Neutrophil (primary cell): ENCODE results near the gene ADGRF4.

Experiments used
- H3K27ac ChIP-seq: fragments of 200-600 bp; sonication (generic); 2 replicates; pipeline ENCODE4 v1.5.1; 2016; ENCODE audit warnings: mild to moderate bottlenecking, moderate library complexity
- H3K27me3 ChIP-seq: fragments of 200-600 bp; sonication (generic); 2 replicates; pipeline ENCODE4 v1.6.0; 2016; ENCODE audit warnings: mild to moderate bottlenecking
- H3K36me3 ChIP-seq: fragments of 200-600 bp; sonication (generic); 2 replicates; pipeline ENCODE4 v1.5.1; 2017
- H3K4me1 ChIP-seq, 2 experiments: fragments of 200-600 bp in 1 of 2; sonication (generic) in 1 of 2; 1 replicate in 1 of 2; 2 replicates in 1 of 2; pipeline versions ENCODE4 v1.5.1 to v1.6.1; 2013 to 2016; ENCODE audit warnings: low read depth in 1 of 2, low read length in 1 of 2, mild to moderate bottlenecking in 1 of 2, moderate library complexity in 1 of 2; ENCODE audit not compliant: control insufficient read depth in 1 of 2, insufficient read depth in 1 of 2
- H3K4me3 ChIP-seq, 2 experiments: fragments of 200-600 bp in 1 of 2; sonication (generic) in 1 of 2; 1 replicate in 1 of 2; 2 replicates in 1 of 2; pipeline ENCODE4 v1.5.1; 2013 to 2016; ENCODE audit warnings: low read depth in 1 of 2, low read length in 1 of 2, mild to moderate bottlenecking in 1 of 2, moderate library complexity in 1 of 2
- H3K9me3 ChIP-seq: fragments of 200-600 bp; sonication (generic); 2 replicates; pipeline ENCODE4 v1.5.1; 2016
- TF ChIP-seq, protein P1 (sequence below): fragments of 200-600 bp; sonication (generic); IDR thresholded peaks from 2 replicates; pipeline ENCODE4 v1.5.1; 2016; ENCODE audit warnings: antibody characterized with exemption

ADGRF4 gene

DNA sequence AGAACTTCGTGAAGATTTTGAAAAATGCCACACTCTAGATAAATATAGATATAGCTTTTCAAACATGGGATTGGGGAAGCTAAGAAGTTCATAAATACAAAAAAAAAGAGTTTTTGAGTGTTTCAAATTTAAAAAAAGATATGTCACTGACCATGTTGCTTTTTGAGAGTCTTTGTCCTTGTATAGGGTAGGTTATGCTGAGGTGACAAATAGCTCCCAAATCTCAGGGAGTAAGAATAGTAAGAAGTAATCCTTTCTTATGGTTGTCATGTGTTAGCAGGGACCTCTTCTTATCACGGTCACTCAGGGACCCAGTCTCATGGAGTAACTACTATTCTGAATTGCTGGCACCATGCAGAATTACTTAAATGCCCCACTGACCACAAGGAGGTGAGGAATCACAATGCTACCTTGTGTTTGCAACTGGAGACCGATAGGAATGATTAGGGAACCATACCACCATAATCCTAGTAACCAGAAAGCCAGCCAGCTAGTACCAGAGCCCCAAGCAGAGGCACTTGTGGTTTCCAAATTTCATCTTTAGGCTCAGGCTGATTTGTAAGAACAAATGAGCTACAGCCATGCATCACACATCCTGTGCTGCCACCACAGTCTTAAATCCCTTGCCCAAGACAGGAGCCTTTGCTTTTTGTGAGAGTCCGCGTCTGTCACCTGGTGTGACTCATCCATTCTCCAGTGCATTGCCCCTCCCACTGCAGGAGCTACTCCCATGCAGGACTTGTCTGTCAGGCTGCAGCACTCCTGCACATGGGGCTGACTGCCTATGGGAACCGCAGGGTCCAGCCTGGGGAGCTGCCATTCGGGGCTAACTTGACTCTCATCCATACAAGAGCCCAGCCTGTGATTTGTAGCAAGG is 42.4 kb upstream of the ADGRF4 start:
- Histone ChIP-seq H3K4me1 (no peaks in the 10 kb centered on the region), H3K27ac (no peak overlapping the region), H3K36me3 (no peaks in the 10 kb centered on the region), H3K9me3 (no peaks in the 10 kb centered on the region), H3K4me3 (no peak overlapping the region), H3K27me3 (no peaks in the 10 kb centered on the region)
- TF ChIP-seq, protein P1, sequence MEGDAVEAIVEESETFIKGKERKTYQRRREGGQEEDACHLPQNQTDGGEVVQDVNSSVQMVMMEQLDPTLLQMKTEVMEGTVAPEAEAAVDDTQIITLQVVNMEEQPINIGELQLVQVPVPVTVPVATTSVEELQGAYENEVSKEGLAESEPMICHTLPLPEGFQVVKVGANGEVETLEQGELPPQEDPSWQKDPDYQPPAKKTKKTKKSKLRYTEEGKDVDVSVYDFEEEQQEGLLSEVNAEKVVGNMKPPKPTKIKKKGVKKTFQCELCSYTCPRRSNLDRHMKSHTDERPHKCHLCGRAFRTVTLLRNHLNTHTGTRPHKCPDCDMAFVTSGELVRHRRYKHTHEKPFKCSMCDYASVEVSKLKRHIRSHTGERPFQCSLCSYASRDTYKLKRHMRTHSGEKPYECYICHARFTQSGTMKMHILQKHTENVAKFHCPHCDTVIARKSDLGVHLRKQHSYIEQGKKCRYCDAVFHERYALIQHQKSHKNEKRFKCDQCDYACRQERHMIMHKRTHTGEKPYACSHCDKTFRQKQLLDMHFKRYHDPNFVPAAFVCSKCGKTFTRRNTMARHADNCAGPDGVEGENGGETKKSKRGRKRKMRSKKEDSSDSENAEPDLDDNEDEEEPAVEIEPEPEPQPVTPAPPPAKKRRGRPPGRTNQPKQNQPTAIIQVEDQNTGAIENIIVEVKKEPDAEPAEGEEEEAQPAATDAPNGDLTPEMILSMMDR: no peak

DNA sequence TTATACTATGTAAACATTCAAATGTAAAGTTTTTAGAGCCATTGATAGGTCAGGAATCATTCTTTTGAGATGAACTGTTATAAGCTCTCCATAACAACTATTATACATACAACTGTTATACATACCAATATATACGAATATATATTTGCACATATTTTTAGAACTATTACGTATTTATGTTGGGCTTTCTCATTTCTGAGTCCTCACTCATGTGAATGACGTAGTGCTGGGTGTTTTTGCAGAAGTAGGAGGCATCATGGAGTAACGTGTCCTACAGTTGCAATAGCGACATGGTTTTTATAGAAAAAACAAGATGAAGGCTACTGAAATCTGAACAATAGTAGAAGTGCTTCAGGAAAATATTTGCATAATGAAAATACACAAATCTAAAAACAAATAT is 36.4 kb upstream of the ADGRF4 start:
- Histone ChIP-seq H3K27ac (no peak overlapping the region), H3K36me3 (no peaks in the 10 kb centered on the region), H3K4me1 (no peaks in the 10 kb centered on the region), H3K27me3 (no peaks in the 10 kb centered on the region), H3K4me3 (no peak overlapping the region), H3K9me3 (no peaks in the 10 kb centered on the region)
- TF ChIP-seq, protein P1: no peak

DNA sequence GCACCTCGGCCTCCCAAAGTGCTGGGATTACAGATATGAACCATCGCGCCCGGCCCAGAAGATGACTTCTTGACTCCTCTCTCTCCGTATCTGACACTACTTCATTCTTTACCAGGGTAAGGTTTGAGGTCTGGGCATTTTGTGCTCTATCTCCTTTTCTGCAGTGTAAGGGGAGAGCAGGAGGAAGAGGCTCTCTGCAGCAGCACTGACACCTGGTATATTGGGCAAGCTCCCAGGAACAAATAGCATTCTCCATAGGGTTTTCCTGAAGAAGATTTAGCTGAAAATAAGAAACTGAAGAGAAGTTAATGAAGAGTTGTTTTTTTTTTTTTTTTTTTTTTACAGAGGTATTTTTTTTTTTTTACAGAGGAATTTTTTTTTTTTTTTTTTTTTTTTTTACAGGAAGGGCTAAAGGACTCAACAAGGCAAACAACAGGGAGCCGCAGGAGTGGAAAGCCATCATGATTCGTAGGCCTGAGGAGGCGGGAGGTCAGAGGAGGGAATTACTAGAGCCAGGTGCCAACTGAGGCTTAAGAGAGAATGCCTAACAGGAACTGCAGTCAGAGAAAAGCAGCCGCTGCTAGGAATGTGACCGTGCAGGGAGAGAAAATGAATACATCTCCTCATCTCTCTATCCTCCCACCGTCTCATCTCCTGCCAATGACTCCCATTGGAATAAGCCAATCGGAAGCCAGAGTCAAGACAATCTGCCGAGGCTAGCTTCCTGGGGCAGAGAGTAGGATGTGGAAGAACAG is 34.7 kb upstream of the ADGRF4 start:
- H3K9me3 ChIP-seq: no peaks in the 10 kb centered on the region
- TF ChIP-seq, protein P1: no peak
- no peaks in the 10 kb centered on the region for H3K4me1 ChIP-seq
- no peak overlapping the region for H3K27ac ChIP-seq
- no peak overlapping the region for H3K4me3 ChIP-seq
- H3K27me3 ChIP-seq: no peaks in the 10 kb centered on the region
- H3K36me3 ChIP-seq: no peaks in the 10 kb centered on the region

DNA sequence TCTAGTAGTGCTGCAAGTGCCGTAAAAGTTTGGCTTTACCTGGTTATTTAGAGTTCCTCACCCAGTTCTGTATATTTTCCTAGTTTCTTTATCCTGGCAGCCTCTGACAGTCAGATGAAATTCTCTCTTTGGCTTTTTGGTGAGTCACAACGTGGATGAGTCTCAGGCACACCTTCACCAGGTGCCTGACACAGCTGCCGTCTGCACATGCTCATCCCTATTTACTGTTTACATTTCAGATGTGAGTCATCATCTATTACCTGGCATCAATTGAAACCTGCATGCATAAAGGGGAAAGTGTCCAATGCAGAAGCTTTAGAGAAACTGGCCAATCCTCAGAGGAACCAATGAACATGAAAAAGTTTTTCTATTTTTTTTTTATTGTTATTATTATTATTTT is 33.3 kb upstream of the ADGRF4 start:
- H3K27ac ChIP-seq: no peak overlapping the region

DNA sequence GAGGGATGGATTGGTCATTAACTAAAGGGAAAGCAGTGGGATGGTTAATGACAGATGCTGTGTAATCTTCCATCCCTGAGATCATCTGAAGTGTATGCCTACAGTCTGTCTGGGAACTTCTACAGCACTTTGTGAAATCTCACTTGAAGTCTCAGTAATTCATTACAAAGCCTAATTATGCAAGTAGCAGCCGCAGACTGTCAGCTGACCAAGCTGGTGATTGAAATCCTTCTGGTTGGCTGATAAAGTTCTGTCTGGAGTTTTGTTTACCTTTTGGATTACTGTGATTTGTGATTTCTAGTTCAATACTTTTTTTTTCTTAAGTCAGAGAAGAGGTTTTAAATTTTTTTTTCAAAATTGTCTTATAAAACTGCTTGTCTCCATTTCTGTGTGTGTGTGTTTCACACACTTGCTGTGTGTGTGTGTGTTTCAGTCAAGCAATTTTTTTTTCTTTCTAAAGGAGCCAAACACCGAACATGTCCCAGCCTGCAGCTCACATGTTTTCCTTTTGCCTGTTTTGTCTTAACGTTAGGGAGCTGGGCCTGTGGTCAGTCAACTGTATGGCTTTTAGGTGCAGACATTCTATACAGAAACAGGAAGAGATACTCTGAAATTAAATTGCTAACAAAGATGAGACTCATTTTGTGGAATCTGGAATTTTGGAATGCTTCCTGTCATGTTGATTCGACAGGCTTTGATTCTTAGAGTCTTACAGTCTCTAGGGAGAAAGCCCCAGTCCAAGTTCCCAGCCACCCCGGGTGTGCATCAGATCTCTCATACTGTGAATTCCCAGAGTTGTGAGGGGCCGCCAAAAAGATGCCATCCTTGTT is 28.5 kb upstream of the ADGRF4 start:
- Histone ChIP-seq H3K4me1 (no peaks in the 10 kb centered on the region), H3K27me3 (no peaks in the 10 kb centered on the region), H3K27ac (no peak overlapping the region), H3K9me3 (no peaks in the 10 kb centered on the region), H3K36me3 (no peaks in the 10 kb centered on the region), H3K4me3 (no peak overlapping the region)
- TF ChIP-seq, protein P1: no peak

More for the DNA sequence above, 33.3 kb upstream of the ADGRF4 start:
- Histone ChIP-seq H3K27me3 (no peaks in the 10 kb centered on the region), H3K36me3 (no peaks in the 10 kb centered on the region), H3K4me3 (no peak overlapping the region), H3K9me3 (no peaks in the 10 kb centered on the region), H3K4me1 (no peaks in the 10 kb centered on the region)
- TF ChIP-seq, protein P1: no peak
